ENCODE measurements around the gene MALAT1. TPM values are rescaled to one million over a fixed set of nuclear protein-coding genes. Genes with fewer than 3 reads are reported as not detected.

The MALAT1 gene
- total and polyA plus RNA-seq, 2 of the 13 experiments (the other 11 are each of a cell fraction or from before 2014, with no cell fraction given) = 143 to 1,237 TPM

- TF ChIP-seq ZSCAN22 (CRISPR knock-in tag; IDR thresholded peaks at IDR 0.05) (no peak; the same call in 1 of the 2 replicates), ZNF770 (CRISPR knock-in tag; IDR thresholded peaks at IDR 0.05) (peak; percentile 64; the same call in 1 of the 2 replicates), ZNF790 (CRISPR knock-in tag; IDR thresholded peaks at IDR 0.05; ENCODE audit: borderline replicate concordance) (no peak), MTF2 (CRISPR knock-in tag; IDR thresholded peaks at IDR 0.05; ENCODE audit: borderline replicate concordance) (no peak), BORCS8-MEF2B (CRISPR knock-in tag; IDR thresholded peaks at IDR 0.05) (0 out of 2 replicates have a peak, but pooled peaks have one; percentile 46), ZNF446 (CRISPR knock-in tag; IDR thresholded peaks at IDR 0.05) (no peak), ZNF609 (CRISPR knock-in tag; IDR thresholded peaks at IDR 0.05; ENCODE audit: borderline replicate concordance) (no peak), ZNF350 (CRISPR knock-in tag; IDR thresholded peaks at IDR 0.05; ENCODE audit: borderline replicate concordance, low read depth) (peak; percentile 70; the same call in 1 of the 2 replicates), EED (CRISPR knock-in tag; IDR thresholded peaks at IDR 0.05) (no peak; the same call in 1 of the 2 replicates), FOXO4 (CRISPR knock-in tag; conservative IDR thresholded peaks at IDR 0.05) (no peak), CCAR2 (optimal IDR thresholded peaks at IDR 0.05; ENCODE audit: low read depth, low read length) (no peak), PBX3 (CRISPR knock-in tag; IDR thresholded peaks at IDR 0.05; ENCODE audit: borderline replicate concordance) (no peak), ELF3 (CRISPR knock-in tag; IDR thresholded peaks at IDR 0.05) (no peak), PLSCR1 (CRISPR knock-in tag; IDR thresholded peaks at IDR 0.05; ENCODE audit: borderline replicate concordance) (no peak), ZNF660 (CRISPR knock-in tag; IDR thresholded peaks at IDR 0.05; ENCODE audit: borderline replicate concordance, low read depth) (no peak), ZNF556 (CRISPR knock-in tag; IDR thresholded peaks at IDR 0.05; ENCODE audit: borderline replicate concordance) (0 out of 2 replicates have a peak, but pooled peaks have one; percentile 18), ZNF816 (CRISPR knock-in tag; IDR thresholded peaks at IDR 0.05; ENCODE audit: borderline replicate concordance) (no peak)
These were observed 11.2 kb upstream of the MALAT1 start (continued) for GRCh38 chr11:65487467-65488272.

Data from HepG2 (cell line).